ENCODE data around the gene GALK2. TPM values are rescaled to one million over a fixed set of nuclear protein-coding genes. Genes with fewer than 3 reads are reported as not detected.
A peak's percentile ranks its signal among the peaks of the same experiment; 100 is the strongest.

The GALK2 gene
- total RNA-seq, 2 donors from 2014 or later = 21.5 to 35.6 TPM

- H3K36me3 ChIP-seq (replicated peaks in 1 of 2; ENCODE audit: insufficient read depth in 1 of 2, low read depth in 2 of 2) = no peaks in the 10 kb centered on the region
- peak in 3 of 4 donors; percentile 25 to 42 (median 29) for DNase-seq
- ATAC-seq = peak; percentile 42
- no peak overlapping the region for H3K4me3 ChIP-seq
- no peaks in the 10 kb centered on the region for H3K9me3 ChIP-seq
- 40 to 52% methylated on average over 1 to 2 of the region's 2 CpGs for WGBS, 2 donors
- intact Hi-C loops (cut with DNase I) = no loop called here
- peaks cover 13% of the 10 kb centered on the region for H3K4me1 ChIP-seq
- no peak for TF ChIP-seq POLR2A (IDR thresholded peaks at IDR 0.05)
- TF ChIP-seq, protein P1, sequence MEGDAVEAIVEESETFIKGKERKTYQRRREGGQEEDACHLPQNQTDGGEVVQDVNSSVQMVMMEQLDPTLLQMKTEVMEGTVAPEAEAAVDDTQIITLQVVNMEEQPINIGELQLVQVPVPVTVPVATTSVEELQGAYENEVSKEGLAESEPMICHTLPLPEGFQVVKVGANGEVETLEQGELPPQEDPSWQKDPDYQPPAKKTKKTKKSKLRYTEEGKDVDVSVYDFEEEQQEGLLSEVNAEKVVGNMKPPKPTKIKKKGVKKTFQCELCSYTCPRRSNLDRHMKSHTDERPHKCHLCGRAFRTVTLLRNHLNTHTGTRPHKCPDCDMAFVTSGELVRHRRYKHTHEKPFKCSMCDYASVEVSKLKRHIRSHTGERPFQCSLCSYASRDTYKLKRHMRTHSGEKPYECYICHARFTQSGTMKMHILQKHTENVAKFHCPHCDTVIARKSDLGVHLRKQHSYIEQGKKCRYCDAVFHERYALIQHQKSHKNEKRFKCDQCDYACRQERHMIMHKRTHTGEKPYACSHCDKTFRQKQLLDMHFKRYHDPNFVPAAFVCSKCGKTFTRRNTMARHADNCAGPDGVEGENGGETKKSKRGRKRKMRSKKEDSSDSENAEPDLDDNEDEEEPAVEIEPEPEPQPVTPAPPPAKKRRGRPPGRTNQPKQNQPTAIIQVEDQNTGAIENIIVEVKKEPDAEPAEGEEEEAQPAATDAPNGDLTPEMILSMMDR (IDR thresholded peaks at IDR 0.05) = no peak
- H3K27me3 ChIP-seq = no peaks in the 10 kb centered on the region
- H3K27ac ChIP-seq = no peak overlapping the region
Observed at GRCh38 chr15:49187549-49188245, 17.6 kb downstream of the GALK2 start.

- H3K9me3 ChIP-seq = no peaks in the 10 kb centered on the region
- no peak overlapping the region for H3K4me3 ChIP-seq
- no peak overlapping the region for H3K27ac ChIP-seq
- TF ChIP-seq, protein P1 (IDR thresholded peaks at IDR 0.05) = no peak
- TF ChIP-seq POLR2A (IDR thresholded peaks at IDR 0.05) = no peak
- ATAC-seq (no peak), DNase-seq (no peak)
- peaks cover 13% of the 10 kb centered on the region for H3K4me1 ChIP-seq
- intact Hi-C loops (cut with DNase I) = no loop called here
- no peaks in the 10 kb centered on the region for H3K36me3 ChIP-seq (replicated peaks in 1 of 2; ENCODE audit: insufficient read depth in 1 of 2, low read depth in 2 of 2)
- WGBS, 2 donors = 98% methylated on average over 2 of the region's 2 CpGs
- H3K27me3 ChIP-seq = no peaks in the 10 kb centered on the region
Observed at GRCh38 chr15:49188933-49189332, 18.9 kb downstream of the GALK2 start.

DNA sequence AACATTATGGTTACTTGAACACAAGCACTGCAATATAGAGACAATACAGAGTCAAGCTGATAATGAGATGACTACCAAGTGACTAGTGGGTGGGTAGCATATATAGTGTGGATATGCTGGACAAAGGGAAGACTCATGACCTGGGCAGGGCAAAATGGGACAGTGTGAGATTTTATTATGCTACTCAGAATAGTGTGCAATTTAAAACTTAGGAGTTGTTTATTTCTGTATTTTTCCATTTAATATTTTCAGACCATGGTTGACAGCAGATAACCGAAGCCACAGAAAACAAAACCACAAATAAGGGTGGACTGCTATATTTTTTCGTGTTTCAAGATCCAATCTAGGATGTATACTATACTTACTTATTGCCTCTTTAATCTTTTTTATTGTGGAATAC is 19.6 kb downstream of the GALK2 start:
- Histone ChIP-seq H3K4me1 (peaks cover 13% of the 10 kb centered on the region), H3K36me3 (replicated peaks in 1 of 2; ENCODE audit: insufficient read depth in 1 of 2, low read depth in 2 of 2) (no peaks in the 10 kb centered on the region), H3K27me3 (no peaks in the 10 kb centered on the region), H3K4me3 (no peak overlapping the region), H3K27ac (no peak overlapping the region), H3K9me3 (no peaks in the 10 kb centered on the region)
- WGBS, 2 donors = 87 to 89% methylated on average over 2 of the region's 2 CpGs
- no peak for DNase-seq
- ATAC-seq = no peak
- TF ChIP-seq, protein P1 (IDR thresholded peaks at IDR 0.05) = no peak
- TF ChIP-seq POLR2A (IDR thresholded peaks at IDR 0.05) = no peak
- intact Hi-C loops (cut with DNase I) = no loop called here

- 77 to 88% methylated on average over 2 of the region's 2 CpGs for WGBS, 2 donors
- no peaks in the 10 kb centered on the region for H3K9me3 ChIP-seq
- intact Hi-C loops (cut with DNase I) = no loop called here
- ATAC-seq (no peak), DNase-seq (no peak)
- peaks cover 13% of the 10 kb centered on the region for H3K4me1 ChIP-seq
- H3K27me3 ChIP-seq = no peaks in the 10 kb centered on the region
- no peaks in the 10 kb centered on the region for H3K36me3 ChIP-seq (replicated peaks in 1 of 2; ENCODE audit: insufficient read depth in 1 of 2, low read depth in 2 of 2)
- no peak overlapping the region for H3K4me3 ChIP-seq
- no peak for TF ChIP-seq POLR2A (IDR thresholded peaks at IDR 0.05)
- TF ChIP-seq, protein P1 (IDR thresholded peaks at IDR 0.05) = no peak
- no peak overlapping the region for H3K27ac ChIP-seq
Observed at GRCh38 chr15:49190586-49190985, 20.5 kb downstream of the GALK2 start.

- Histone ChIP-seq H3K27me3 (no peaks in the 10 kb centered on the region), H3K9me3 (no peaks in the 10 kb centered on the region), H3K4me3 (no peak overlapping the region), H3K36me3 (replicated peaks in 1 of 2; ENCODE audit: insufficient read depth in 1 of 2, low read depth in 2 of 2) (no peaks in the 10 kb centered on the region), H3K27ac (no peak overlapping the region), H3K4me1 (peaks cover 24% of the 10 kb centered on the region)
- intact Hi-C loops (cut with DNase I) = no loop called here
- no peak for DNase-seq
- no peak for ATAC-seq
- TF ChIP-seq POLR2A (IDR thresholded peaks at IDR 0.05) = no peak
- TF ChIP-seq, protein P1 (IDR thresholded peaks at IDR 0.05) = no peak
- 95 to 97% methylated on average over 2 of the region's 2 CpGs for WGBS, 2 donors
Observed at GRCh38 chr15:49191892-49192291, 21.8 kb downstream of the GALK2 start.

Measured in body of pancreas (tissue), 4 donors.